SK-N-MC (cell line): ENCODE data around the gene THY1.

Experiments
- EZH2 ChIP-seq: fragments of 200-600 bp; sonication (generic); IDR thresholded peaks from one replicate; pipeline ENCODE4 v1.6.1; 2017; ENCODE audit warnings: antibody characterized with exemption
- POLR2AphosphoS5 ChIP-seq: IDR thresholded peaks from 2 replicates; pipeline ENCODE4 v1.6.1; 2012; ENCODE audit warnings: mild to moderate bottlenecking, low read depth, low read length, borderline replicate concordance

DNA sequence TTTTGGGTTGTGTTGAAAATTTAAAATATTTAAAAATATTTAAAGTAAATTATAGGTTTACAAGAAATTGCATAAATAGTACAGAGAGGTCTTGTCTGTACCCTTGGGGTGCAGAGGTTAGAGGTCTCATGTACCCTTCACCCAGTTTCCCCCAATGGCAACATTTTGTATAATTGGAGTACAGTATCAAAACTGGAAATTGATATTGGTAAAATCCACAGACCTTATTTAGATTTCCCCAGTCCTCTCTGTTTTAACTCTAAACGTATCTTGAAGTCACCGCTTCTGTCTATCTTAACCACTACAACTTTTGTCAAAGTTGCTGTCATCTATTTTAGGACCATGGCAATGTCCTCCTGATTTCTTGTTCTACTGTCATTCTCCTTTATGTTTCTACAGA is 10.9 kb downstream of the THY1 start:
- no peak for TF ChIP-seq EZH2
- TF ChIP-seq POLR2AphosphoS5: no peak
